Mammary epithelial cell (primary cell): Measurements from ENCODE around the gene CNTNAP2.

Experiments used
- EZH2 ChIP-seq: IDR thresholded peaks from 2 replicates; pipeline ENCODE4 v1.6.1; 2012; ENCODE audit warnings: low read length, inconsistent platforms, borderline replicate concordance
- TF ChIP-seq, protein P1 (sequence below), 2 donors: IDR thresholded peaks in 1 of 2; conservative IDR thresholded peaks in 1 of 2; 2 replicates each; pipeline ENCODE4 v1.5.1; 2011 to 2012; ENCODE audit warnings: inconsistent platforms in 2 of 2, low read length in 2 of 2, mild to moderate bottlenecking in 2 of 2, control low read depth in 1 of 2, low read depth in 1 of 2; ENCODE audit not compliant: insufficient read depth in 1 of 2; ENCODE audit errors: extremely low read depth in 1 of 2

GRCh38 chr7:147858421-147858820 is 1741.8 kb downstream of the CNTNAP2 start:
- TF ChIP-seq, protein P1, sequence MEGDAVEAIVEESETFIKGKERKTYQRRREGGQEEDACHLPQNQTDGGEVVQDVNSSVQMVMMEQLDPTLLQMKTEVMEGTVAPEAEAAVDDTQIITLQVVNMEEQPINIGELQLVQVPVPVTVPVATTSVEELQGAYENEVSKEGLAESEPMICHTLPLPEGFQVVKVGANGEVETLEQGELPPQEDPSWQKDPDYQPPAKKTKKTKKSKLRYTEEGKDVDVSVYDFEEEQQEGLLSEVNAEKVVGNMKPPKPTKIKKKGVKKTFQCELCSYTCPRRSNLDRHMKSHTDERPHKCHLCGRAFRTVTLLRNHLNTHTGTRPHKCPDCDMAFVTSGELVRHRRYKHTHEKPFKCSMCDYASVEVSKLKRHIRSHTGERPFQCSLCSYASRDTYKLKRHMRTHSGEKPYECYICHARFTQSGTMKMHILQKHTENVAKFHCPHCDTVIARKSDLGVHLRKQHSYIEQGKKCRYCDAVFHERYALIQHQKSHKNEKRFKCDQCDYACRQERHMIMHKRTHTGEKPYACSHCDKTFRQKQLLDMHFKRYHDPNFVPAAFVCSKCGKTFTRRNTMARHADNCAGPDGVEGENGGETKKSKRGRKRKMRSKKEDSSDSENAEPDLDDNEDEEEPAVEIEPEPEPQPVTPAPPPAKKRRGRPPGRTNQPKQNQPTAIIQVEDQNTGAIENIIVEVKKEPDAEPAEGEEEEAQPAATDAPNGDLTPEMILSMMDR (conservative IDR thresholded peaks at IDR 0.05 in 1 of 2, IDR thresholded peaks at IDR 0.05 in 1 of 2; ENCODE audit: extremely low read depth in 1 of 2, insufficient read depth in 1 of 2, low read depth in 1 of 2, low read length in 2 of 2): no peak
- TF ChIP-seq EZH2: no peak
